ENCODE results near the gene AIPL1.
A peak's percentile ranks its signal among the peaks of the same experiment; 100 is the strongest.

The AIPL1 gene

DNA sequence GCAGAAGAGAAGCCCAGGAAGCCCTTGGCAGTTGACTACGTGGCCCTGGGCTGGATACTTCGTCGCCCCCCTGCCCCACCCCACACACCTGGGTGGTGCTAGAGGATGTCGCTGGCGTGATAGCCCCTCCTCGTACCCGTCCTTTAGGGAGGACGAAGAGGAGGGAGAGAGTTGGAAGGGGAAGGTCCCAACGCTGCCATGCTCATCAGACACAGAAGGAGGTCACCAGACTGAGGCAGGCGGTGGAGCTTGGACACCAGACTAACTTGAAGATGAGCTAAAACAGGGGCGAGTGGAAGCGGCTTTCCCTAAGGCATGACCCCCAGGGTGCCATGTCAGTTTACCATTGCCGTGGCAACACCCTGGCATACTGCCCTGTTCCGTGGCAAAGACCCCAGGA lies 11.0 kb downstream of the AIPL1 start:
- TF ChIP-seq, protein P1, sequence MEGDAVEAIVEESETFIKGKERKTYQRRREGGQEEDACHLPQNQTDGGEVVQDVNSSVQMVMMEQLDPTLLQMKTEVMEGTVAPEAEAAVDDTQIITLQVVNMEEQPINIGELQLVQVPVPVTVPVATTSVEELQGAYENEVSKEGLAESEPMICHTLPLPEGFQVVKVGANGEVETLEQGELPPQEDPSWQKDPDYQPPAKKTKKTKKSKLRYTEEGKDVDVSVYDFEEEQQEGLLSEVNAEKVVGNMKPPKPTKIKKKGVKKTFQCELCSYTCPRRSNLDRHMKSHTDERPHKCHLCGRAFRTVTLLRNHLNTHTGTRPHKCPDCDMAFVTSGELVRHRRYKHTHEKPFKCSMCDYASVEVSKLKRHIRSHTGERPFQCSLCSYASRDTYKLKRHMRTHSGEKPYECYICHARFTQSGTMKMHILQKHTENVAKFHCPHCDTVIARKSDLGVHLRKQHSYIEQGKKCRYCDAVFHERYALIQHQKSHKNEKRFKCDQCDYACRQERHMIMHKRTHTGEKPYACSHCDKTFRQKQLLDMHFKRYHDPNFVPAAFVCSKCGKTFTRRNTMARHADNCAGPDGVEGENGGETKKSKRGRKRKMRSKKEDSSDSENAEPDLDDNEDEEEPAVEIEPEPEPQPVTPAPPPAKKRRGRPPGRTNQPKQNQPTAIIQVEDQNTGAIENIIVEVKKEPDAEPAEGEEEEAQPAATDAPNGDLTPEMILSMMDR (IDR thresholded peaks at IDR 0.05) = no peak
- no peak for TF ChIP-seq ZFX (IDR thresholded peaks at IDR 0.05; ENCODE audit: borderline replicate concordance)
- no peak overlapping the region for H3K27ac ChIP-seq

GRCh38 chr17:6422654-6423241 lies 12.2 kb downstream of the AIPL1 start:
- no peak for TF ChIP-seq ZFX (IDR thresholded peaks at IDR 0.05; ENCODE audit: borderline replicate concordance)
- TF ChIP-seq, protein P1 (IDR thresholded peaks at IDR 0.05) = no peak

DNA sequence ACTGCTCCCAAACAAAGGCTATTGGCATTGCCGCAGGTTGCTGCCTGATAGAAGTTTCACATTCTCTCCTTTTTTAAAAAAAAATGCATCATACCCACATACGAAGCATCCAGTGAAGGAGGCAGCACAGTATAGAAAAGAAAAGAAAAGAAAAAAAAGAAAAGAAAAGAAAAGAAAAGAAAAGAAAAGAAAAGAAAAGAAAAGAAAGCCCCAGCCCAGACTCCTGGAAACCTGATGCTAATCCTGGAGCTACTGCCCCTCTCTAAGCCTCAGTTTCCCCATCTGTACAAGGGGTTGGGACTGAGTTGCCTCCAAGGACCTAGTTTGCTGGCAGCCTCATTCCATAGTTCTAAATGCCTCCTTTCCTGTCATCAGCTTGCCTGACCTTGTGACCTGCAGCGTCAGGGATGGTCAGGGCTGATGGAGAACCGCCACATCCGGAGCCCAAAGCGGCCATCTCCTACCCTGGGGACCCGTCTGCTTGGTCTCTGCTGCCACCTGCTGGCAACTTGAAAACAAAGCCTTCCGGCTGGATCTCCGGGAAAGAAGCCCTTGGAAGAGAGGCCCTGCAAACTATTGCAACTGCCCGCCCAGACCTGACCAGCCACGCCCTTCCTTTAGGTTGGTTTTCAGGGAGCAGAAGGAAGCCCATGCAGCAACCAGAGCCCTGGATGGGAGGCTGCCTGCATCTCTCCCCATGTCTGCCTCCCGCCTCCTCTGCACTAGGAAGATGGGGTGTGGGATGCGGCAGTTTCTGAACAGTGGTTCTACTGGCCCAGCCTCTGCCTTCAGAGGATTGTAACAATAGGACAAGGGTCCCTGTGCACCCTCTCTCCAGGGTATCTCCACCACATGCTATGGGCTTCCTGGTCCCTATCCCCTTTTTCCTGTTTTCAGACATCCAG lies 13.0 kb downstream of the AIPL1 start:
- H3K27ac ChIP-seq = no peak overlapping the region
- TF ChIP-seq ZFX (IDR thresholded peaks at IDR 0.05; ENCODE audit: borderline replicate concordance) = no peak
- TF ChIP-seq, protein P1 (IDR thresholded peaks at IDR 0.05) = peak; percentile 85

More at GRCh38 chr17:6422654-6423241, 12.2 kb downstream of the AIPL1 start:
- no peak overlapping the region for H3K27ac ChIP-seq

- TF ChIP-seq, protein P1 (IDR thresholded peaks at IDR 0.05) = peak; percentile 60
- no peak for TF ChIP-seq ZFX (IDR thresholded peaks at IDR 0.05; ENCODE audit: borderline replicate concordance)
- H3K27ac ChIP-seq = no peak overlapping the region
Measured at GRCh38 chr17:6420173-6420641, 14.7 kb downstream of the AIPL1 start.

DNA sequence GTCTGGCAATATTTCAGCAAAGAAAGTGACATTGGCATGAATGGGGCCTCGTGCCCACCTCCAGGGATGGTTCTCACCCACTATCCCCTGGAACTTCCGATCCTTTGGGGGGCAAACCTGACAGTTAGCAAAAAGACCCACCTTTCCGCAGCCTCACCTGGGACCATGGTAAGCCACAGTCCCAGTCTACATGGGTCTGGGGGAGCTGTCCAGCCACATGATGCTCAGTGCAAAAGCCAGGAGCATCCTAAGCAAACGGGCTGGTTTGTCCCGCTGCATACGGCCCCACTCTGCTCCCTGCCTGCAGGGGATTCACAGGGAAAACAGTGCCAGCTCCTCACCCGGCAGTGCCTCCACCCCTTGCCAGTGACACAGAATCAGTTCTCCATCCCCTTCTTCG lies 19.3 kb downstream of the AIPL1 start:
- no peak overlapping the region for H3K27ac ChIP-seq
- TF ChIP-seq, protein P1 (IDR thresholded peaks at IDR 0.05) = no peak
- TF ChIP-seq ZFX (IDR thresholded peaks at IDR 0.05; ENCODE audit: borderline replicate concordance) = no peak

GRCh38 chr17:6413065-6413464 lies 21.9 kb downstream of the AIPL1 start:
- no peak overlapping the region for H3K27ac ChIP-seq
- TF ChIP-seq, protein P1 (IDR thresholded peaks at IDR 0.05) = peak; percentile 54
- TF ChIP-seq ZFX (IDR thresholded peaks at IDR 0.05; ENCODE audit: borderline replicate concordance) = no peak

GRCh38 chr17:6408735-6409134 lies 26.2 kb downstream of the AIPL1 start:
- no peak overlapping the region for H3K27ac ChIP-seq

More at GRCh38 chr17:6408735-6409134, 26.2 kb downstream of the AIPL1 start:
- TF ChIP-seq, protein P1 (IDR thresholded peaks at IDR 0.05) = no peak
- no peak for TF ChIP-seq ZFX (IDR thresholded peaks at IDR 0.05; ENCODE audit: borderline replicate concordance)

Measured in 22Rv1 (cell line).